Neural crest cell (in vitro differentiated cells): Measurements from ENCODE around the gene CACNA2D3. TPM values are rescaled to one million over a fixed set of nuclear protein-coding genes. Genes with fewer than 3 reads are reported as not detected.
"Not testable (repeated sequence)": the region's sequence is repeated elsewhere in the genome, so short reads cannot be mapped to it uniquely, and the experiment has no call there.

ENCODE experiments used
- DNase-seq: peaks from one replicate; pipeline ENCODE4 v3.0.0; 2021; ENCODE audit warnings: low read depth, mixed read lengths, low spot score
- H3K27ac Mint-ChIP-seq: one replicate; pipeline ENCODE4 v1.8.0; 2021; ENCODE audit warnings: mild to moderate bottlenecking, mixed read lengths; ENCODE audit not compliant: unreplicated experiment
- H3K27me3 Mint-ChIP-seq: 2 replicates; pipeline ENCODE4 v1.8.0; 2021; ENCODE audit warnings: low read depth, mild to moderate bottlenecking, mixed read lengths
- H3K36me3 Mint-ChIP-seq: 2 replicates; pipeline ENCODE4 v1.8.0; 2021; ENCODE audit warnings: low read depth, mild to moderate bottlenecking, mixed read lengths
- H3K4me1 Mint-ChIP-seq: 2 replicates; pipeline ENCODE4 v1.8.0; 2021; ENCODE audit warnings: mixed read lengths
- H3K4me3 Mint-ChIP-seq: one replicate; pipeline ENCODE4 v1.8.0; 2021; ENCODE audit warnings: mild to moderate bottlenecking, mixed read lengths
- H3K9me3 Mint-ChIP-seq: 2 replicates; pipeline ENCODE4 v1.8.0; 2021; ENCODE audit warnings: mixed read lengths
- total RNA-seq: library from RNA; stranded (reverse); gene quantifications from 2 replicates; pipeline ENCODE4 v1.2.1, GENCODE V29; 2021
- TF ChIP-seq, protein P1 (sequence below): fragments of 200-600 bp; sonication (generic); conservative IDR thresholded peaks from 2 replicates; pipeline ENCODE4 v1.5.0; 2021; ENCODE audit warnings: antibody characterized with exemption, mild to moderate bottlenecking

Gene CACNA2D3
- total RNA-seq, 1 donor from 2014 or later = 0.82 TPM

DNA sequence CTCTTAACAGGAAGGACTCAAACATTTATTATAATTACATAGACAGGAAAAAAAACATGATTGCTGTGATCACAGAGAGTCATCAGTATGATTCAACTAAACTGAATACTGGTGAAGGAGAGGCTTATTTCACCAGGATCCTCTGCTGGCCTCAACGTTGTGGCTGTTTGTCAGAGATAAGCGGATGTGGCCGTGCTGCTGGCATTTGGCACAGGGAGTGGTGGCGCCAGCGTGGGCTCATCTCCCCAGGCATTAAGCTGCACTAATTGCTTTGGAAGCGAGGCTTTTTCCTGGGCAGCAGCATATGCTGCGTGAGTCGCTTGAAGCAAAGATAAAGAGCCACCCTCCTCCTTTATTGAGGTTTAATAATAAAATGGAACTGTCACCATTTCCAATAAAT is 498.8 kb downstream of the CACNA2D3 start:
- Mint-ChIP-seq H3K27ac (no peak overlapping the region), H3K9me3 (peaks cover 3% of the 10 kb centered on the region), H3K27me3 (no peaks in the 10 kb centered on the region)

DNA sequence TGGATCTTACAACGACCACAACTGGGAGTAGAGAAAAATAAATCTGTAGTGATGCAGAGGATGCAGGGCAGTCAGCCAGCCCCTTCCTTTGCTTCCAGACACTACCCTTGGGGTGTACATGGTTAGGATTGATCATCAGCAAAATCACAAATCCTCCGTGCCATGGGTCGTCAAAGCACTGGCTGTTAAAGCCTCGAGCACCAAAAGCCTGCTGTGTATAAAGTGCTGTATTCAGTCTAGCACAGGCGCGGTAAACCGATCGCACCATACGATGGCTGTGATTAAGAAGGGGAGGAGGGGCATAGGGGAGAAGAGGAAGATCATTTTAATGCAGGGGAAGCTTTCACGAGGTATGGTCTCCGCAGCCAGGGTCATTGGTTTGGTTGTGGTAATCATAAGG is 500.3 kb downstream of the CACNA2D3 start:
- Mint-ChIP-seq H3K4me3 (no peak overlapping the region), H3K27ac (no peak overlapping the region), H3K27me3 (no peaks in the 10 kb centered on the region), H3K4me1 (no peaks in the 10 kb centered on the region), H3K36me3 (no peaks in the 10 kb centered on the region), H3K9me3 (peaks cover 8% of the 10 kb centered on the region)
- DNase-seq = no peak
- TF ChIP-seq, protein P1, sequence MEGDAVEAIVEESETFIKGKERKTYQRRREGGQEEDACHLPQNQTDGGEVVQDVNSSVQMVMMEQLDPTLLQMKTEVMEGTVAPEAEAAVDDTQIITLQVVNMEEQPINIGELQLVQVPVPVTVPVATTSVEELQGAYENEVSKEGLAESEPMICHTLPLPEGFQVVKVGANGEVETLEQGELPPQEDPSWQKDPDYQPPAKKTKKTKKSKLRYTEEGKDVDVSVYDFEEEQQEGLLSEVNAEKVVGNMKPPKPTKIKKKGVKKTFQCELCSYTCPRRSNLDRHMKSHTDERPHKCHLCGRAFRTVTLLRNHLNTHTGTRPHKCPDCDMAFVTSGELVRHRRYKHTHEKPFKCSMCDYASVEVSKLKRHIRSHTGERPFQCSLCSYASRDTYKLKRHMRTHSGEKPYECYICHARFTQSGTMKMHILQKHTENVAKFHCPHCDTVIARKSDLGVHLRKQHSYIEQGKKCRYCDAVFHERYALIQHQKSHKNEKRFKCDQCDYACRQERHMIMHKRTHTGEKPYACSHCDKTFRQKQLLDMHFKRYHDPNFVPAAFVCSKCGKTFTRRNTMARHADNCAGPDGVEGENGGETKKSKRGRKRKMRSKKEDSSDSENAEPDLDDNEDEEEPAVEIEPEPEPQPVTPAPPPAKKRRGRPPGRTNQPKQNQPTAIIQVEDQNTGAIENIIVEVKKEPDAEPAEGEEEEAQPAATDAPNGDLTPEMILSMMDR = no peak

More for the DNA sequence above, 498.8 kb downstream of the CACNA2D3 start:
- Mint-ChIP-seq H3K36me3 (no peaks in the 10 kb centered on the region), H3K4me3 (no peak overlapping the region), H3K4me1 (no peaks in the 10 kb centered on the region)
- TF ChIP-seq, protein P1 = no peak
- DNase-seq = no peak

DNA sequence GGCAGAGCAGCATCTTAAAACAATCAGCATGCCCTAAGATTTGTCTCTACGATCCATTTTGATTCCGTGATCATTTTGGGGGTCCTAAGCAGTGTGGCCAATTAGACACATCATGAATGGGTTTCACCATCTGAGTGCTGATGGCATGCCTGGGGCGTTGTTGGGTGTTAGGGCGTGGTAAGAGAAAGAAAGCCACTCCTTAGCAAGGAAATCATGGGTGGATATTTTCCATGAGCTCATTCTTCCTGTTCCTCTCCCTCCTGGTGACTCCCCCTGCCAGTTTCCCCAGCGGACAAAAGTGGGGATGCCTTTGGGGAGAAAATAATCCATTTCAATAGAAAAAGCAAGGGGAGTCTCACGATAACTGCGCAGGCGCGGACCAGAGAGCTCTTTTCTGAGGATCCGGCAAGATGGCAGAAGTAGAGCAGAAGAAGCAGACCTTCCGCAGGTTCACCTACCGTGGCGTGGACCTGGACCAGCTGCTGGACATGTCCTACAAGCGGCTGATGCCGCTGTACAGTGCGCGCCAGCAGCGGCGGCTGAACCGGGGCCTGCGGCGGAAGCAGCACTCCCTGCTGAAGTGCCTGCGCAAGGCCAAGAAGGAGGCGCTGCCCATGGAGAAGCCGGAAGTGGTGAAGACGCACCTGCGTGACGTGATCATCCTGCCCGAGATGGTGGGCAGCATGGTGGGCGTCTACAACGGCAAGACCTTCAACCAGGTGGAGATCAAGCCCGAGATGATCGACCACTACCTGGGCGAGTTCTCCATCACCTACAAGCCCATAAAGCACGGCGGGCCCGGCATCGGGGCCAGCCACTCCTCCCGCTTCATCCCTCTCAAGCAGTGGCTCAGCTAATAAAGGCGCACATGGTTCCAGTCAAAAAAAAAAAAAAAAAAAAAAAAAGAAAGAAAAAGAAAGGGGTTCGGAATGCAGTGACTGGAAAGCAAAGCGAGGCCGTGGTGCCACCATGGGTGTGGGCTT is 503.7 kb downstream of the CACNA2D3 start:
- Mint-ChIP-seq H3K4me3 (no peak overlapping the region), H3K36me3 (peaks cover 2% of the 10 kb centered on the region), H3K27me3 (no peaks in the 10 kb centered on the region), H3K9me3 (peaks cover 12% of the 10 kb centered on the region), H3K4me1 (no peaks in the 10 kb centered on the region), H3K27ac (no peak overlapping the region)
- no peak for DNase-seq
- TF ChIP-seq, protein P1 = no peak

DNA sequence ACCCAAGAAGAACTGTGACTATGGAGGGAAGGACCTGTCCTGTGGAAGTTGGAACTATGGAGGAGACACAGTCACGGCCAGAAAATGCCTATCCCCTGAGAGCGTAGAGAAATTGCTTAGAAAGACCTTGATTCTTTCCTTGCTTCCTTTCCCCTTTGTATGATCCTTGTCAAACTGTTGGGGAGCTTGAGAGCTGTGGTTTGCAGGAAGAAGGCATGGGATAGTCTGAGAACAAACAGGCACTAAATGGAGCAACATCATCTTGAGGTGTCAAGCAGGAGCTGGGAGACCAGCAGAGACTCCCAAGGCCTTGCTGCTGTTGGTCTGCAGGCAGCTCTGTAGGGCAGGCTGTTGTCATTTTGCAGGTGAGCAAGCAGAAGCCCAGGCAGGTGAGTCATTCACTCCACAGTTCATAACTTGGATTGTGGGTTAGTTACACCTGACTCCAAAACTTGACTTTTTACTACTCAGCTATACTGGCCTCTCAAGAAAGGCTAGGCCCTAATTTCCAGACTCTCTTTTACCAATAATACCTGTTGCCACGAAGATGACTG is 506.6 kb downstream of the CACNA2D3 start:
- H3K9me3 Mint-ChIP-seq = peaks cover 9% of the 10 kb centered on the region
- peaks cover 2% of the 10 kb centered on the region for H3K36me3 Mint-ChIP-seq
- no peak overlapping the region for H3K4me3 Mint-ChIP-seq
- H3K27me3 Mint-ChIP-seq = peaks cover 13% of the 10 kb centered on the region
- H3K4me1 Mint-ChIP-seq = no peaks in the 10 kb centered on the region
- H3K27ac Mint-ChIP-seq = no peak overlapping the region
- TF ChIP-seq, protein P1 = no peak
- DNase-seq = no peak

DNA sequence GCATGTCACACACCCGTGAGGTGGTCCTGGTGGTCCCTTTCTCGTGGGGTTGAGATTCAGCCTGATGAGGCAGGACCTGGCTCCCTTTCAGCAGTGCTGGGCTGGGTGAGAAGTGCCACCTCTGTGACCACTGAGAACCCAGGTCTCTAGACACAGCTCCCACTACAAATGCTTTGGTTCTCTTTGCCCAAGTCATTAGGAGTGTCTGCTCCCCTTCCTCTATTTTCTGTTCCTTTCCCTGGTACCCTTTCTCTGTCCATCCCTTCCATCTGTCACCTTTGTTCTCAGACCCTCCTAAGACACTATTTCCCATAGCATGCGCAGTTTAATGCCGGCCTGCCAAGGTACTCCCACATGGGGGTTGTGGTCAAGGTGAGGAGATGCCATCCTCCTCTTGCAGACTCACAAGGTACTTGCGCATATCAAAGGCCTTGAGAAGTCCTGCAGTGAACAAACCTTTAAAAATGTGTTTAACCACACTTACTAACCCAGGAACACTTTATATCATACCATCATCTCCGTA is 507.8 kb downstream of the CACNA2D3 start:
- peaks cover 9% of the 10 kb centered on the region for H3K9me3 Mint-ChIP-seq
- H3K27ac Mint-ChIP-seq = no peak overlapping the region
- TF ChIP-seq, protein P1 = no peak
- H3K36me3 Mint-ChIP-seq = peaks cover 2% of the 10 kb centered on the region
- H3K27me3 Mint-ChIP-seq = peaks cover 17% of the 10 kb centered on the region
- no peaks in the 10 kb centered on the region for H3K4me1 Mint-ChIP-seq
- DNase-seq = no peak
- no peak overlapping the region for H3K4me3 Mint-ChIP-seq

DNA sequence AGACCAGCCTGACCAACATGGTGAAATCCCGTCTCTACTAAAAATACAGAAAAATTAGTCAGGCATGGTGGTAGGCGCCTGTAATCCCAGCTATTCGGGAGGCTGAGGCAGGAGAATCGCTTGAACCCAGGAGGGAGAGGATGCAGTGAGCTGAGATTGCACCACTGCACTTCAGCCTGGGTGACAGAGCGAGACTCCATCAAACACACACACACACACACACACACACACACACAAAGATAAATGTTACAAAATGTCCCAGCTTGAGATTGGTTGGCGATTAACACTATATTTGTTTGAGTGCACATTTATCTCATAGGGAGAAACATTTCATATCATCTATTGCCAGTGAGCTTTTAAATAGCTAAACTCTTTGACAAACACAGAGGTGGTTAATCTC is 508.6 kb downstream of the CACNA2D3 start:
- H3K27ac Mint-ChIP-seq, H3K4me3 Mint-ChIP-seq, H3K4me1 Mint-ChIP-seq, H3K36me3 Mint-ChIP-seq, H3K9me3 Mint-ChIP-seq, DNase-seq: not testable (repeated sequence)
- H3K27me3 Mint-ChIP-seq = peaks cover 17% of the 10 kb centered on the region
